WERI-Rb-1 (cell line): ENCODE results near the gene TNF.
A peak's percentile ranks its signal among the peaks of the same experiment; 100 is the strongest.

Source experiments
- DNase-seq: peaks from one replicate; pipeline ENCODE4 v3.0.0-alpha.2; 2020
- H3K27ac ChIP-seq: fragments of 250-450 bp; sonication (Bioruptor Pico); 2 replicates; pipeline ENCODE4 v1.5.1; 2020; ENCODE audit warnings: mild to moderate bottlenecking, moderate library complexity
- H3K27me3 ChIP-seq: fragments of 250-450 bp; sonication (Bioruptor Pico); 2 replicates; pipeline ENCODE4 v1.5.1; 2021; ENCODE audit warnings: mild to moderate bottlenecking, low read depth, moderate library complexity; ENCODE audit not compliant: insufficient read depth, severe bottlenecking
- H3K36me3 ChIP-seq: fragments of 250-450 bp; sonication (Bioruptor Pico); 2 replicates; pipeline ENCODE4 v1.5.1; 2020; ENCODE audit warnings: mild to moderate bottlenecking, moderate library complexity
- H3K4me3 ChIP-seq: 2 replicates; pipeline ENCODE4 v1.5.1; 2011; ENCODE audit warnings: low read depth, mild to moderate bottlenecking, control low read depth, low read length
- H3K9me3 ChIP-seq: fragments of 250-450 bp; sonication (Bioruptor Pico); 2 replicates; pipeline ENCODE4 v1.5.1; 2021; ENCODE audit warnings: mild to moderate bottlenecking, moderate library complexity; ENCODE audit not compliant: severe bottlenecking
- CTCF ChIP-seq: IDR thresholded peaks from 2 replicates; pipeline ENCODE4 v1.5.1; 2011; ENCODE audit warnings: low read depth, mild to moderate bottlenecking, control low read depth, inconsistent platforms, low read length

Gene TNF

GRCh38 chr6:31530659-31531058 lies 44.7 kb upstream of the TNF start:
- Histone ChIP-seq H3K9me3 (no peaks in the 10 kb centered on the region), H3K4me3 (no peak overlapping the region), H3K27me3 (no peaks in the 10 kb centered on the region), H3K36me3 (peaks cover 63% of the 10 kb centered on the region), H3K27ac (no peak overlapping the region)
- TF ChIP-seq CTCF, result 0 out of 2 replicates have a peak, but pooled peaks have one; percentile 5
- DNase-seq, result no peak

GRCh38 chr6:31531162-31531561 lies 44.2 kb upstream of the TNF start:
- H3K27me3 ChIP-seq, result no peaks in the 10 kb centered on the region
- peaks cover 69% of the 10 kb centered on the region for H3K36me3 ChIP-seq
- H3K9me3 ChIP-seq, result no peaks in the 10 kb centered on the region
- no peak for TF ChIP-seq CTCF
- no peak for DNase-seq
- H3K27ac ChIP-seq, result no peak overlapping the region
- H3K4me3 ChIP-seq, result no peak overlapping the region

- no peak for DNase-seq
- Histone ChIP-seq H3K9me3 (no peaks in the 10 kb centered on the region), H3K27ac (no peak overlapping the region), H3K36me3 (peaks cover 77% of the 10 kb centered on the region), H3K27me3 (no peaks in the 10 kb centered on the region), H3K4me3 (no peak overlapping the region)
- TF ChIP-seq CTCF, result no peak
Measured at GRCh38 chr6:31531771-31532643, 43.4 kb upstream of the TNF start.

- Histone ChIP-seq H3K27ac (no peak overlapping the region), H3K9me3 (no peaks in the 10 kb centered on the region), H3K27me3 (no peaks in the 10 kb centered on the region), H3K36me3 (peaks cover 85% of the 10 kb centered on the region), H3K4me3 (no peak overlapping the region)
- no peak for DNase-seq
- TF ChIP-seq CTCF, result no peak
Measured at GRCh38 chr6:31532644-31533454, 42.5 kb upstream of the TNF start.

- no peak for DNase-seq
- H3K36me3 ChIP-seq, result peaks cover 91% of the 10 kb centered on the region
- no peak overlapping the region for H3K4me3 ChIP-seq
- H3K27me3 ChIP-seq, result no peaks in the 10 kb centered on the region
- TF ChIP-seq CTCF, result no peak
- no peak overlapping the region for H3K27ac ChIP-seq
- H3K9me3 ChIP-seq, result no peaks in the 10 kb centered on the region
Measured at GRCh38 chr6:31533455-31533841, 41.9 kb upstream of the TNF start.
